ENCODE measurements around the gene GAL3ST2. TPM values are rescaled to one million over a fixed set of nuclear protein-coding genes. Genes with fewer than 3 reads are reported as not detected.

GAL3ST2 gene
- total RNA-seq, 2 donors from 2014 or later = 2.4 TPM; not detected in 1

DNA sequence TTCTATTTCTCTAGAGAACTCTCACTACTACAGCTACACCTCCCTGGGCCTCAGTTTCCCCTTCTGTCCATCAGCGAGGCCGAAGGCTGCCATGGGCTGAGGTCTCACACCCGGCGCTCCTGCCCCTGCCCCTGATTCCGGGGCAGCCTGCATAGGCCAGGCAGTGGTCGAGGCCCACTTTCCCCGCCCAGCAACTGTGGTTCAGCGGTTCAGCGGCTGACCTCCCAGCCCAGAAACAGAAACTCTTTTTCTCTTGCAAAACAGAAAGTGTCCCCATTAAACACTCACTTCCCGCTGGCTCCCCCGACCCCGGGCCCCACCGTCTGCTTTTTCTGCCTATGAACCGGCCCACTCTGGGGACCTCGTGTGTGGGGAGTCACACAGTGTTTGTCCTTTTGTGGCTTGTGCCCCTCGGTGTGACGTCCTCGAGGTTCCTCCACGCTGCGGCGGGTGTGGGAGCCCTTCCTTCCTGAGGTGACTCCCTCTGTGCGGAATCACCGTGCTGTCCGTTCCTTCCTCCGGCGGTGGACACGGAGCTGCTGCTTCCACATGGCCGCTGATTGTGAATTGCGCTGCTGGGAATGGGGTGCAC lies 66.1 kb downstream of the GAL3ST2 start:
- intact Hi-C loops (cut with DNase I) = no loop called here
- no peaks in the 10 kb centered on the region for H3K36me3 ChIP-seq
- no peaks in the 10 kb centered on the region for H3K27me3 ChIP-seq (replicated peaks; ENCODE audit: insufficient read depth)
- no peaks in the 10 kb centered on the region for H3K4me1 ChIP-seq (replicated peaks)
- H3K9me3 ChIP-seq = no peaks in the 10 kb centered on the region
- no peak overlapping the region for H3K4me3 ChIP-seq
- WGBS = 82% methylated on average over 29 of the region's 29 CpGs
- no peak overlapping the region for H3K27ac ChIP-seq
- TF ChIP-seq, protein P1, sequence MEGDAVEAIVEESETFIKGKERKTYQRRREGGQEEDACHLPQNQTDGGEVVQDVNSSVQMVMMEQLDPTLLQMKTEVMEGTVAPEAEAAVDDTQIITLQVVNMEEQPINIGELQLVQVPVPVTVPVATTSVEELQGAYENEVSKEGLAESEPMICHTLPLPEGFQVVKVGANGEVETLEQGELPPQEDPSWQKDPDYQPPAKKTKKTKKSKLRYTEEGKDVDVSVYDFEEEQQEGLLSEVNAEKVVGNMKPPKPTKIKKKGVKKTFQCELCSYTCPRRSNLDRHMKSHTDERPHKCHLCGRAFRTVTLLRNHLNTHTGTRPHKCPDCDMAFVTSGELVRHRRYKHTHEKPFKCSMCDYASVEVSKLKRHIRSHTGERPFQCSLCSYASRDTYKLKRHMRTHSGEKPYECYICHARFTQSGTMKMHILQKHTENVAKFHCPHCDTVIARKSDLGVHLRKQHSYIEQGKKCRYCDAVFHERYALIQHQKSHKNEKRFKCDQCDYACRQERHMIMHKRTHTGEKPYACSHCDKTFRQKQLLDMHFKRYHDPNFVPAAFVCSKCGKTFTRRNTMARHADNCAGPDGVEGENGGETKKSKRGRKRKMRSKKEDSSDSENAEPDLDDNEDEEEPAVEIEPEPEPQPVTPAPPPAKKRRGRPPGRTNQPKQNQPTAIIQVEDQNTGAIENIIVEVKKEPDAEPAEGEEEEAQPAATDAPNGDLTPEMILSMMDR (IDR thresholded peaks at IDR 0.05) = no peak
- no peak for TF ChIP-seq POLR2A (IDR thresholded peaks at IDR 0.05)
- DNase-seq (ENCODE audit: low spot score) = no peak

DNA sequence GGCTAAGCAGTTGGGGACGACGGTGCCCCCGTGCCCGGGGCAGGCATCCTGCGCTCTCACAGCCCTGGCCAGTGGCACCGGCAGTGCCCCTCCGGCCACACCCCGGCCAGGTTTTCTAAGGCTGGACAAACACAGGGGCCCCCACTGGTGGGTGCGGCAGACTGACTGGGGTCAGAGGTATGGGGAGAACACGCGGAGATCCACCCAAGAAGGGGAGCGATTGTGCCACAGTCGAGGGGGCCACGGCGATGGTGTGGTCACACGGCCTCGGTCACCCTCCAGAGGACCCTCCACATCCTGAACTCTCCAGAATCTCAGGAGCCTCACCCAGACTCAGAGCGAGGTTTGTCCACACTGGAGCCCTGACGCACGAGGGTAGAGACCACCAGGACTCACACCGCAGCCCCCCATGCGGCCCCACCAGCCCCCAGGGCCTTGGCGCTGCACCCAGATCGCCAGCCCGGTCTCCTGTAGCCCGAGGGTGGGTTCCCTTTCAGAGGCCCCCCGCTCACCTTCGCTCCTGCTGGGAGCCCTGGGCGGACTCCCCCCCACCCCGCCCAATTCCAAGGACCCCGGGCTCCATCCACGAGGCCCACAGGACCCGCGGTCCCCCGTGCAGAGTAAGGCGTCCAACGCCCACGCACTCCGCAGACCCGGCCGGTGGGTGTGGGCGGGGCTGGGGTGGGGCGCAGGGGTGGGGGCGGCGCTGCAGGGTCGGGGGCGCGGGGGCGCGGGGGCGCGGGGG lies 66.9 kb downstream of the GAL3ST2 start:
- H3K36me3 ChIP-seq = no peaks in the 10 kb centered on the region
- H3K9me3 ChIP-seq = no peaks in the 10 kb centered on the region
- intact Hi-C loops (cut with DNase I) = no loop called here
- no peak for DNase-seq (ENCODE audit: low spot score)
- 77% methylated on average over 35 of the region's 52 CpGs for WGBS
- no peaks in the 10 kb centered on the region for H3K27me3 ChIP-seq (replicated peaks; ENCODE audit: insufficient read depth)
- peak overlapping the region; percentile 36 to 45 for H3K27ac ChIP-seq
- H3K4me1 ChIP-seq (replicated peaks) = no peaks in the 10 kb centered on the region
- TF ChIP-seq, protein P1 (IDR thresholded peaks at IDR 0.05) = no peak
- TF ChIP-seq POLR2AphosphoS5 (IDR thresholded peaks at IDR 0.05) (no peak), POLR2A (IDR thresholded peaks at IDR 0.05) (no peak)
- peak overlapping the region; percentile 25 to 35 for H3K4me3 ChIP-seq

DNA sequence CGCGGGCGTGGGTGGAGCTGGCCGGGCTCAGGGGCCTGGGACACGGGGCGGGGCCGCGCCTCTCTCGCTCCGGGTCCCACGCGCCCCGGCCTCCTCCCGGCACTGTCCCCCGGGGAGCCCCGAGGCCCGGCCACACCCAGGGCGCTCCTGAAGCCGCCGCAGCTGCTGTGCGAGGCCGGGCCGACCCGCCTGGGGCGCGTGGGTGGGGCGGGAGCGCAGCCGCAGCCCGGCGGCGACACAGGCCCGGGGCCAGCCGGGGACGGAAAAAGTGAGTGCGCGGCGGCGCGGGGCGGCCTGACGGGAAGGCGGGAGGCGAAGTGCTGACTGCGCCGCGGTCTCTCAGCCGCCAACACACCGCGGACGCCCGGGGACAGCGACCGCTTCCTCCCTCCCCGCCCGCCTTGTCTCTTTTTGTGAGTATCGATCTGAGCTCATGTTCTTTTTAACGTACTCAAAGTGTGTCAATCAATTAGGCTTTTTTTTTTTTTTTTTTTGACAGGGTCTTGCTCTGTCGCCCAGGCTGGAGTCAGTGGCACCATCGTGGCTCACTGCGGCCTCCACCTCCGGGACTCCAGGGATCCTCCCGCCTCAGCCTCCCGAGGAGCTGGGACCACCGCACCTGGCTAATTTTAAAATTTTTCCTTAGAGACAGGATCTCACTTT lies 67.6 kb downstream of the GAL3ST2 start:
- no peaks in the 10 kb centered on the region for H3K36me3 ChIP-seq
- H3K4me3 ChIP-seq = peak overlapping the region; percentile 25 to 35
- no peaks in the 10 kb centered on the region for H3K9me3 ChIP-seq
- peak; percentile 63 for DNase-seq (ENCODE audit: low spot score)
- H3K4me1 ChIP-seq (replicated peaks) = no peaks in the 10 kb centered on the region
- no peaks in the 10 kb centered on the region for H3K27me3 ChIP-seq (replicated peaks; ENCODE audit: insufficient read depth)
- intact Hi-C loops (cut with DNase I) = no loop called here
- TF ChIP-seq, protein P1 (IDR thresholded peaks at IDR 0.05) = peak in 2 of 4 experiments; percentile 36 to 53
- TF ChIP-seq POLR2A (IDR thresholded peaks at IDR 0.05) (no peak), POLR2AphosphoS5 (IDR thresholded peaks at IDR 0.05) (peak; percentile 18)
- WGBS = 9% methylated on average over 51 of the region's 65 CpGs
- peak overlapping the region; percentile 36 to 45 for H3K27ac ChIP-seq

DNA sequence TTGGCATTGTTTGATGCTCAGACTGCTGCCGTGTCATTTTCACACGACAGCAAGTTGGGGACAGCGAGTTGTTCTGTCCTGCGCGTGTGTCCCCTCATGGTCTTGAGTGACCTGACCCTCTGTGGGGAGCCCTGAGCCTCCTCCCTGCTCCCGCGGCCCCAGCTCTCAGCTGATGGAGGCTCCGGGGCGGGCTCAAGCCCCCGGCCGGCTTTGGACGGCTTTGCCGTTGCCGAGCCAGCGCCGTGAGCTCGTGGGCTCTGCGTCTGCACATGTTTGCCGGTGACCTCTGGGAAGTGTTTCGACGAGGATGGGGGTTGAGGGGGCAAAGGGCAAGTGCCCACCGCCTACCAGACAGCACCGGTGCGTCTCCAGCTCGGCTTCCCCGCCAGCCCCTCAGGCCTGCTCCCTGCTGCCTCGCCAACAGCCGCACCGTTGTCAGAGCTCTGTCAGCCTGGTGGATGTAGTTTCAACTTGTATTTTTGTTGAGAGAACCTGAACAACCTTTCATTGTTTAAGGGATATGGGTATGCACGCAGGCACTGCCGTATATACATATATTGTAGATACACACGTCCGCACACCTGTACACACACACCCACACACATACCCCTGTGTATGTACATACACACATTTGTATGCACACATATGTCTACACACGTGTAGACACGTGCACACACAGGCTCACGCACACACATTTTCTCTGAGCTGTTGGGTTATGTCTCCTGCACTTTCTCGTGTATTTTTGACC lies 68.4 kb downstream of the GAL3ST2 start:
- no peaks in the 10 kb centered on the region for H3K27me3 ChIP-seq (replicated peaks; ENCODE audit: insufficient read depth)
- 74% methylated on average over 37 of the region's 37 CpGs for WGBS
- no peak overlapping the region for H3K27ac ChIP-seq
- no peak for DNase-seq (ENCODE audit: low spot score)
- intact Hi-C loops (cut with DNase I) = no loop called here
- TF ChIP-seq POLR2A (IDR thresholded peaks at IDR 0.05) (no peak), POLR2AphosphoS5 (IDR thresholded peaks at IDR 0.05) (no peak)
- TF ChIP-seq, protein P1 (IDR thresholded peaks at IDR 0.05) = no peak
- no peaks in the 10 kb centered on the region for H3K4me1 ChIP-seq (replicated peaks)
- no peaks in the 10 kb centered on the region for H3K9me3 ChIP-seq
- peak overlapping the region in 1 of 2 donors; percentile 25 for H3K4me3 ChIP-seq
- no peaks in the 10 kb centered on the region for H3K36me3 ChIP-seq
